ENCODE measurements around the gene S100A10. TPM values are rescaled to one million over a fixed set of nuclear protein-coding genes. Genes with fewer than 3 reads are reported as not detected.

The S100A10 gene
- polyA plus RNA-seq (2013, experiment 1 of 4) = 25.2 TPM
- polyA plus RNA-seq (2013, experiment 2 of 4) = 22.1 TPM
- polyA plus RNA-seq (2013, experiment 3 of 4) = 39.9 TPM
- 32.7 TPM for polyA plus RNA-seq (2013, experiment 4 of 4)

GRCh38 chr1:151993734-151994496 is at the start of gene S100A10:
S100A10 (minus strand) TSS chr1:151993859; CDS start chr1:151986230, 7,629 bp downstream.
- WGBS, 2 experiments = 1% methylated on average over 69 of the region's 69 CpGs
- Histone ChIP-seq H3K36me3 (ENCODE audit: control insufficient read depth, insufficient read depth, low read length) (no peaks in the 10 kb centered on the region), H3K4me3 (ENCODE audit: insufficient read depth, low read depth, low read length) (peak within 1 kb of the TSS; percentile 47), H3K9me3 (ENCODE audit: control insufficient read depth, low read length) (no peaks in the 10 kb centered on the region), H3K27ac (ENCODE audit: insufficient read depth, low read depth, low read length, poor library complexity, severe bottlenecking) (no peak within 1 kb of the TSS), H3K27me3 (ENCODE audit: control insufficient read depth, insufficient read depth, low read length, poor library complexity, severe bottlenecking) (peaks cover 81% of the 10 kb centered on the region), H3K4me1 (ENCODE audit: control insufficient read depth, insufficient read depth, low read length) (peaks cover 5% of the 10 kb centered on the region)

GRCh38 chr1:152042030-152042429 is 48.4 kb upstream of the S100A10 start:
- Histone ChIP-seq H3K9me3 (ENCODE audit: control insufficient read depth, low read length) (no peaks in the 10 kb centered on the region), H3K27ac (ENCODE audit: insufficient read depth, low read depth, low read length, poor library complexity, severe bottlenecking) (no peak overlapping the region), H3K36me3 (ENCODE audit: control insufficient read depth, insufficient read depth, low read length) (no peaks in the 10 kb centered on the region), H3K27me3 (ENCODE audit: control insufficient read depth, insufficient read depth, low read length, poor library complexity, severe bottlenecking) (peaks cover 16% of the 10 kb centered on the region), H3K4me1 (ENCODE audit: control insufficient read depth, insufficient read depth, low read length) (no peaks in the 10 kb centered on the region), H3K4me3 (ENCODE audit: insufficient read depth, low read depth, low read length) (no peak overlapping the region)
- 87 to 91% methylated on average over 1 of the region's 1 CpG for WGBS, 2 experiments

DNA sequence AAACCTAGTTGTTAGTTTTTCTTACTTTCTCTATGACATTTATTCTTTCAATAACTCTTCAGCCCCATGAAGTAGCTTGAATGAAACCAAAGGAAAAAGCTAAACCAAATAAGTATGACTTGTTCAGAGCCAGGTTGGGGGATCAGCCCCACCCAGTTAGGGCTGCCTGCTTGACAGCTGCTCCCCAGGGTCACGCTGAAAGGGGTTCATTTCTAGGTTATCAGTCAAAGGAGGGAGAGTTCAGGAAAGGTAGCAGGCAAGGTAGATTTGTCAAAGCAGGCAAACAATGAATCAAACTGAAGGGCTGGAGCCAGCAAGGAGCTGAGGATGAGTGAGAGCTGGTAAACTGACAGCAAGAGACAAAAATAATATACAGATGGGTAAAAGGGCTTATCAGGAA is 46.2 kb upstream of the S100A10 start:
- Histone ChIP-seq H3K4me1 (ENCODE audit: control insufficient read depth, insufficient read depth, low read length) (peaks cover 6% of the 10 kb centered on the region), H3K9me3 (ENCODE audit: control insufficient read depth, low read length) (no peaks in the 10 kb centered on the region), H3K27me3 (ENCODE audit: control insufficient read depth, insufficient read depth, low read length, poor library complexity, severe bottlenecking) (peaks cover 38% of the 10 kb centered on the region), H3K36me3 (ENCODE audit: control insufficient read depth, insufficient read depth, low read length) (no peaks in the 10 kb centered on the region), H3K27ac (ENCODE audit: insufficient read depth, low read depth, low read length, poor library complexity, severe bottlenecking) (no peak overlapping the region), H3K4me3 (ENCODE audit: insufficient read depth, low read depth, low read length) (no peak overlapping the region)
- WGBS, 2 experiments = 80 to 84% methylated on average over 1 of the region's 1 CpG

DNA sequence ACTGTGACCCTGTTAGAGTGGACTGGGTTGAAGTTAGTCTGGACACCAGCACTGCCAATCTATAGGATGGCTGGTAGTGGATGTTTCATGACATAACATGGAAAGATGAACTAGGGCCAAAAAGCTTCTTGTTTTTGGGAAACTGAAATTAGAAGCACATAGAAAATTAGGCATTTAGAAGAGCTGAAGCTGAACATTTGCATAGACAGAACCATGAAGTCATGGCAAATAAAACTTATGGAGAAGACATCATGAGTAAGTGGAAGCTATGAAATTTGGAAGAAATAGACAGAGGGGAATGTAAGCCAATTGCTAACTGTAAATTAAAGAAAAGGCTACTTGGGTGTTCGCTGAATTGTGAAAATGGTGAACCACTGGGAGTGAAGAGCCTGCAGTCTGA is 45.8 kb upstream of the S100A10 start:
- H3K27ac ChIP-seq (ENCODE audit: insufficient read depth, low read depth, low read length, poor library complexity, severe bottlenecking) = no peak overlapping the region
- no peaks in the 10 kb centered on the region for H3K36me3 ChIP-seq (ENCODE audit: control insufficient read depth, insufficient read depth, low read length)
- H3K9me3 ChIP-seq (ENCODE audit: control insufficient read depth, low read length) = no peaks in the 10 kb centered on the region
- H3K27me3 ChIP-seq (ENCODE audit: control insufficient read depth, insufficient read depth, low read length, poor library complexity, severe bottlenecking) = peaks cover 38% of the 10 kb centered on the region
- H3K4me3 ChIP-seq (ENCODE audit: insufficient read depth, low read depth, low read length) = no peak overlapping the region
- H3K4me1 ChIP-seq (ENCODE audit: control insufficient read depth, insufficient read depth, low read length) = peaks cover 8% of the 10 kb centered on the region
- 80 to 91% methylated on average over 1 of the region's 1 CpG for WGBS, 2 experiments

GRCh38 chr1:152038871-152039270 is 45.2 kb upstream of the S100A10 start:
- Histone ChIP-seq H3K27me3 (ENCODE audit: control insufficient read depth, insufficient read depth, low read length, poor library complexity, severe bottlenecking) (peaks cover 38% of the 10 kb centered on the region), H3K4me1 (ENCODE audit: control insufficient read depth, insufficient read depth, low read length) (peaks cover 8% of the 10 kb centered on the region), H3K9me3 (ENCODE audit: control insufficient read depth, low read length) (no peaks in the 10 kb centered on the region), H3K4me3 (ENCODE audit: insufficient read depth, low read depth, low read length) (no peak overlapping the region), H3K27ac (ENCODE audit: insufficient read depth, low read depth, low read length, poor library complexity, severe bottlenecking) (no peak overlapping the region), H3K36me3 (ENCODE audit: control insufficient read depth, insufficient read depth, low read length) (no peaks in the 10 kb centered on the region)
- WGBS, 2 experiments = 92 to 94% methylated on average over 9 of the region's 10 CpGs

- Histone ChIP-seq H3K9me3 (ENCODE audit: control insufficient read depth, low read length) (no peaks in the 10 kb centered on the region), H3K27ac (ENCODE audit: insufficient read depth, low read depth, low read length, poor library complexity, severe bottlenecking) (no peak within 1 kb of the TSS), H3K4me3 (ENCODE audit: insufficient read depth, low read depth, low read length) (peak within 1 kb of the TSS; percentile 42), H3K27me3 (ENCODE audit: control insufficient read depth, insufficient read depth, low read length, poor library complexity, severe bottlenecking) (peaks cover 38% of the 10 kb centered on the region), H3K4me1 (ENCODE audit: control insufficient read depth, insufficient read depth, low read length) (peaks cover 8% of the 10 kb centered on the region), H3K36me3 (ENCODE audit: control insufficient read depth, insufficient read depth, low read length) (no peaks in the 10 kb centered on the region)
- WGBS, 2 experiments = 1% methylated on average over 52 to 53 of the region's 53 CpGs
Measured at GRCh38 chr1:152036267-152037216, 42.9 kb upstream of the S100A10 start, which contains the start of gene S100A11. S100A11 (minus strand) TSS chr1:152037004; CDS start chr1:152036915, 89 bp downstream.

DNA sequence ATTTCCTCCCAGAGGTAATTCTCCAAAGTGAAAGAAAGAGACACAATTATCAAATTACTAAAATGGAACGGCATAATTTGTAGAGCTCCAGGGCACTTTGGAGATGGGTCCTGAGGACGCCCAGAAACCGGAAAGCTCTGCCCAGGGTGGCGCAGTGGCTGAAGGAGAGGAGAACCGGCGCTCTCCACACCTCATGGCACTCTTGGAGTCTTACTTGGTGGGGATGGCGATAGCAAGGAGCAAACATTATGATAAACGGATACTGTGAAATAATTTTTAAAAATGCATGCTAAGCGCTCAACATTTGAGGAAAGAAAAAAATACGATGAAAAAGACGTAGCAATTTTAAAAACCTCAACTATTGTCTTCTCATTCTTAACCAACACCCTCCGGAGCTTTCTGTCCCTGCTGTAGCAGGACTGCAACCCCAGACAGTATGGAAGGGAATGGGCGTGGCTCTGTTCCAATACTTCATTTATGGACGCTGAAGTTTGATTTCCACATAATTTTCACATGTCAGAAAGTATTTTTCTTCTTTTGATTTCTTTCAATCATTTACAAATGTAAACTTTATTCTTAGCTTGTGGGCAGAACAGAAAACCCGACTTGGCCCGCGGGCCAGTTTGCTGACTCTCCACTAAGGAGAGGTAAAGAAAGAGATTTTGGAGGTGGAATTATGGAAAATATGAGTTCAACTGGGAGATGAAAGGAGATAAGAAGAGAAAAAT is 42.0 kb upstream of the S100A10 start:
- WGBS, 2 experiments = 17% methylated on average over 17 of the region's 17 CpGs
- no peaks in the 10 kb centered on the region for H3K36me3 ChIP-seq (ENCODE audit: control insufficient read depth, insufficient read depth, low read length)
- no peak overlapping the region for H3K27ac ChIP-seq (ENCODE audit: insufficient read depth, low read depth, low read length, poor library complexity, severe bottlenecking)
- H3K4me1 ChIP-seq (ENCODE audit: control insufficient read depth, insufficient read depth, low read length) = peaks cover 8% of the 10 kb centered on the region
- no peaks in the 10 kb centered on the region for H3K9me3 ChIP-seq (ENCODE audit: control insufficient read depth, low read length)
- peak overlapping the region; percentile 42 for H3K4me3 ChIP-seq (ENCODE audit: insufficient read depth, low read depth, low read length)
- peaks cover 33% of the 10 kb centered on the region for H3K27me3 ChIP-seq (ENCODE audit: control insufficient read depth, insufficient read depth, low read length, poor library complexity, severe bottlenecking)

DNA sequence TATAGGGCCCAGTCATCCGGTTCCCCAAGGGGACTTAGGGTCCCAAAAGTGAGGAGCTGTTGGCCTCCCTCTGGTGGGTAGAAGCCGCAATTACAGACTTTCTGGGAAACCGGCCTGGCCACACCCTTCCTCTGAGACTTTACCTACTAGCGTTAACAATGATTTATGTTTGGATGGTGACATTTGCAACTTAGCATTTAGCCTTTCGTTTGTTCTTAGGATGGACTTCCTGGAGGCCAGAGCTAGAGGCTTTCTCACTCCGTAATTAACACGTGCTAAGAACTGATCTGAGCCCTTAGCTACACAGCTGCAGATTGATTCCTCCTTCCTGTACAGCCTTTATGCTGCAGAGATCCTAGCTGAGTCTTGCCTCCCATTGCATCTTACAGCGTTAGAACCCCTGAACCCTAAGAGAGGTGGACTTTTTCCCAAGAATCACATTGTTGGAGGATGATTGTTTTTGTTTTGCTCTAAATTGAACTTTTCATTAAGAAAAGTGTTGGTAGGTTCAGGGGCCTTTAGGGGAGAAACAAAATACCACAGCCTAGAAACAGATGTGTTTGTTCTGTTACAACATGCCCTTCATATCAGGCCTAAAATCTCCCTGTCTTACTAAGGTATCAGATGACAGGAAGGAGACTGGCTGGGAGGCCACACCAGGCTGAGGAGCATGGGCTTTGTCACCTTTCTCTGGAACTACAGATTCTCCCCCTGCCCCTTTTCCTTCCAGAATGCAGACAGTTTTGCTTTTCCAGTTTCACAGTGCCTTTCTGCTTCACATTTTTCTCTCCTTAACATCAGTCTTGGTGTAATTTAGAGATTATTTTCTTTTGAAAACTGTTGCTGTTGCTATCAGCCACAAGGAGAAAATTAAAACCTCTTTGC is 41.2 kb upstream of the S100A10 start:
- 6 to 8% methylated on average over 8 of the region's 8 CpGs for WGBS, 2 experiments
- peaks cover 8% of the 10 kb centered on the region for H3K4me1 ChIP-seq (ENCODE audit: control insufficient read depth, insufficient read depth, low read length)
- H3K27me3 ChIP-seq (ENCODE audit: control insufficient read depth, insufficient read depth, low read length, poor library complexity, severe bottlenecking) = peaks cover 26% of the 10 kb centered on the region
- peak overlapping the region; percentile 42 for H3K4me3 ChIP-seq (ENCODE audit: insufficient read depth, low read depth, low read length)
- no peaks in the 10 kb centered on the region for H3K36me3 ChIP-seq (ENCODE audit: control insufficient read depth, insufficient read depth, low read length)
- no peaks in the 10 kb centered on the region for H3K9me3 ChIP-seq (ENCODE audit: control insufficient read depth, low read length)
- no peak overlapping the region for H3K27ac ChIP-seq (ENCODE audit: insufficient read depth, low read depth, low read length, poor library complexity, severe bottlenecking)

GRCh38 chr1:152034324-152034653 is 40.6 kb upstream of the S100A10 start:
- Histone ChIP-seq H3K9me3 (ENCODE audit: control insufficient read depth, low read length) (no peaks in the 10 kb centered on the region), H3K27me3 (ENCODE audit: control insufficient read depth, insufficient read depth, low read length, poor library complexity, severe bottlenecking) (peaks cover 25% of the 10 kb centered on the region), H3K4me1 (ENCODE audit: control insufficient read depth, insufficient read depth, low read length) (peaks cover 8% of the 10 kb centered on the region), H3K4me3 (ENCODE audit: insufficient read depth, low read depth, low read length) (no peak overlapping the region), H3K27ac (ENCODE audit: insufficient read depth, low read depth, low read length, poor library complexity, severe bottlenecking) (no peak overlapping the region), H3K36me3 (ENCODE audit: control insufficient read depth, insufficient read depth, low read length) (no peaks in the 10 kb centered on the region)
- 66 to 71% methylated on average over 1 of the region's 1 CpG for WGBS, 2 experiments
